Esophagus squamous epithelium (tissue), 5 donors: ENCODE results near the gene CRYBG1. TPM values are rescaled to one million over a fixed set of nuclear protein-coding genes. Genes with fewer than 3 reads are reported as not detected.

ENCODE experiments used
- DNase-seq: peaks from one replicate; lab custom pipeline; 2025; lab: John Stamatoyannopoulos, UW
- H3K27ac ChIP-seq, 4 donors: fragments of 200-600 bp; sonication (generic); one replicate each; pipeline ENCODE4 v1.5.1; 2016 to 2019; ENCODE audit warnings: mild to moderate bottlenecking in 1 of 4
- H3K27me3 ChIP-seq, 4 donors: fragments of 200-600 bp; sonication (generic); 1 replicate in 3 of 4; 2 replicates in 1 of 4; pipeline versions ENCODE4 v1.5.1 to v1.6.0; 2017 to 2021; ENCODE audit warnings: antibody characterized with exemption in 1 of 4
- H3K36me3 ChIP-seq, 3 donors: fragments of 200-600 bp; sonication (generic); one replicate each; pipeline ENCODE4 v1.5.1; 2016 to 2019
- H3K4me1 ChIP-seq, 3 donors: fragments of 200-600 bp; sonication (generic); one replicate each; pipeline ENCODE4 v1.5.1; 2017 to 2019
- H3K4me3 ChIP-seq, 4 donors: fragments of 200-600 bp; sonication (generic); 1 replicate in 3 of 4; 2 replicates in 1 of 4; pipeline ENCODE4 v1.5.1; 2016 to 2019; ENCODE audit warnings: mild to moderate bottlenecking in 2 of 4, moderate library complexity in 1 of 4
- H3K9me3 ChIP-seq, 3 donors: fragments of 200-600 bp; sonication (generic); one replicate each; pipeline ENCODE4 v1.5.1; 2016 to 2019
- POLR2A ChIP-seq, 4 donors: fragments of 450-650 bp; IDR thresholded peaks; one replicate each; pipeline ENCODE4 v1.6.1; 2017; ENCODE audit warnings: antibody characterized with exemption in 4 of 4, mild to moderate bottlenecking in 4 of 4, moderate library complexity in 3 of 4
- WGBS, 2 donors: methylation state at CpG; one replicate each; pipeline ENCODE4 v1.1.5; 2018; 5-methylcytosine and 5-hydroxymethylcytosine counted together
- intact Hi-C: fragments of 100-400 bp; cut with DNase I; formaldehyde crosslinking; loops from one replicate; pipeline ENCODE4 v1.15.0; 2022
- total RNA-seq, 4 donors: library from RNA; depleted of rRNA; stranded (reverse); fragments of >200 nt; gene quantifications; one replicate each; pipeline ENCODE4 v1.1.0, GENCODE V29; 2016
- TF ChIP-seq, protein P1 (sequence below), 6 experiments: fragments of 450-650 bp in 4 of 6; fragments of 200-600 bp in 2 of 6; sonication (generic) in 2 of 6; IDR thresholded peaks; one replicate each; pipeline ENCODE4 v1.5.1; 2016 to 2019; ENCODE audit warnings: antibody characterized with exemption in 6 of 6, mild to moderate bottlenecking in 4 of 6, moderate library complexity in 4 of 6
- donor health status: DM: yes; HTN: yes; CAD: no.

CRYBG1 gene
- total RNA-seq, 4 donors from 2014 or later, result 119 to 185 (median 153) TPM

DNA sequence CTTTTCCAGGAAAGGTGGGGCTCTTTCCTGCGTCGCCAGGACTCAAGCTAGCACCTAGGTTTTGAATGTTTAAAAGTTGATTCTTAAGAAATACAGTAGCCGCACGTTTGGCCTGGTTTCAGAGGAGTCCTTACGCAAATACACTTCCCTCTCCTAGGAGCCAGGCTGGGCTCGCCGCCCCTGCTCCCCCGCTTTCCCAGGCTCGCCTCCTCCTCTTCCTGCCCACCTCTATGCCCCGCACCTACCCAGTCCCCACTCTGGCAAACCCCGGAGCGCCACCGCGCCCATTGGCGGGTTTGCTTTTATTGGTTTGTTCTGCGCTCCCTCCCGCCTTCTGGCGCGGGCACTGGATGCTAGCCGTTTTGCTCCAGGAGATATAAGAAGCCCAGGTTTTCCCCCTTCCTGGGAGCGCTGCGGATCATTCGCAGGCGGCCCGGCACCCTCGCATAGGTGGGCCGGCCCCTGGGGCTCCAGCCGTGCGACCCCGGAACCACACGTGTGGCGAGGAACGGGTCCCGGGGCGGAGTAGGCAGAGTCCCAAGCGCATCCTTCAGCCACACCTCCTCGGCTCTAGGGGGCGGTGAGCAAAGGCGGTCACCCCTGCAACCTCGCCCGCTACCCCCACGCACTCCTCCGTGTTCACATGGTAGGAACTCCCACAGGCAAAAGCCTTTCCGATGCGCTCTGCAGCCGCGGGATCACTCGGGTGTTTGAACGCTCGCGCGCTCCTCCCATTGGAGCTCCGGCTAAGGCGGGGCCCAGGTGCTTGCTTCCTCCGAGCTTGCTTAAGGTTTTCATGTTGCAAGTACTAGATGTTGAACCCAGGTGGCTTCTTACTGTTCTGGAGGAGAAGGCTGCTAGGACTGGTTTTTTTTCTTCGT, 149.8 kb downstream of the CRYBG1 start:
- H3K4me1 ChIP-seq, result peaks cover 25 to 72% (median 31%) of the 10 kb centered on the region in 3 donors
- 0 to 2% methylated on average over 32 to 44 of the region's 56 CpGs for WGBS, 2 donors
- DNase-seq, result no peak
- no peaks in the 10 kb centered on the region for H3K9me3 ChIP-seq
- intact Hi-C loops, result no loop called here
- peaks cover 0 to 22% (median 0%) of the 10 kb centered on the region in 3 donors for H3K36me3 ChIP-seq
- H3K27me3 ChIP-seq, result peaks cover 0 to 43% (median 0%) of the 10 kb centered on the region in 4 donors
- peak overlapping the region; percentile 64 to 95 (median 94) for H3K27ac ChIP-seq
- TF ChIP-seq, protein P1, sequence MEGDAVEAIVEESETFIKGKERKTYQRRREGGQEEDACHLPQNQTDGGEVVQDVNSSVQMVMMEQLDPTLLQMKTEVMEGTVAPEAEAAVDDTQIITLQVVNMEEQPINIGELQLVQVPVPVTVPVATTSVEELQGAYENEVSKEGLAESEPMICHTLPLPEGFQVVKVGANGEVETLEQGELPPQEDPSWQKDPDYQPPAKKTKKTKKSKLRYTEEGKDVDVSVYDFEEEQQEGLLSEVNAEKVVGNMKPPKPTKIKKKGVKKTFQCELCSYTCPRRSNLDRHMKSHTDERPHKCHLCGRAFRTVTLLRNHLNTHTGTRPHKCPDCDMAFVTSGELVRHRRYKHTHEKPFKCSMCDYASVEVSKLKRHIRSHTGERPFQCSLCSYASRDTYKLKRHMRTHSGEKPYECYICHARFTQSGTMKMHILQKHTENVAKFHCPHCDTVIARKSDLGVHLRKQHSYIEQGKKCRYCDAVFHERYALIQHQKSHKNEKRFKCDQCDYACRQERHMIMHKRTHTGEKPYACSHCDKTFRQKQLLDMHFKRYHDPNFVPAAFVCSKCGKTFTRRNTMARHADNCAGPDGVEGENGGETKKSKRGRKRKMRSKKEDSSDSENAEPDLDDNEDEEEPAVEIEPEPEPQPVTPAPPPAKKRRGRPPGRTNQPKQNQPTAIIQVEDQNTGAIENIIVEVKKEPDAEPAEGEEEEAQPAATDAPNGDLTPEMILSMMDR (IDR thresholded peaks at IDR 0.05), result peak in 1 of 6 experiments; percentile 11
- peak in 2 of 4 donors; percentile 13 to 39 for TF ChIP-seq POLR2A (IDR thresholded peaks at IDR 0.05)
- peak overlapping the region; percentile 27 to 78 (median 72) for H3K4me3 ChIP-seq

DNA sequence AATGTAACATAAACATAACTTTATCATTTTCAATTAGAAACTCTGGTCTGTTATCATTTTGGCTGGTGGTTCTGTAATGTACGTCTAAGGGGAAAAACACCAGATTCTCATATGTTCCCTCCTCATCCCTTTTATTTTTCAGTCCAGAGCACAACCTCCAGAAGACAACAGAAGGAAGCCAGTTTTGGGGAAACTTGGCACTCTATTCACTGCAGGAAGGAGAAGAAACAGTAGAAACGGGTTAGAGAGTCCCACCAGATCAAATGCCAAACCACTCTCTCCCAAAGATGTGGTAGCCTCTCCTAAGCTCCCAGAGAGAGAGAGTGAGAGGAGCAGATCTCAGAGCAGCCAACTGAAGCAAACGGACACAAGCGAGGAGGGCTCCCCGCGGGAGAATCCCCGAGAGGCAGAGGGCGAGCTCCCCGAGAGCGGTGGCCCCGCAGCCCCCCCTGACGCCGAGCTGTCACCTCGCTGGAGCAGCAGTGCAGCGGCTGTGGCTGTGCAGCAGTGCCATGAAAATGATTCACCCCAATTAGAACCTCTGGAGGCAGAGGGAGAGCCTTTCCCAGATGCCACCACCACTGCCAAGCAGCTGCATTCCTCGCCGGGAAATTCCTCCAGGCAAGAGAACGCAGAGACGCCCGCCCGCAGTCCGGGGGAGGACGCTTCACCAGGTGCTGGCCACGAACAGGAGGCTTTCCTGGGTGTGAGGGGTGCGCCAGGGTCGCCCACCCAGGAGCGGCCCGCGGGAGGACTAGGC, 151.0 kb downstream of the CRYBG1 start:
- Histone ChIP-seq H3K27me3 (peaks cover 0 to 43% (median 0%) of the 10 kb centered on the region in 4 donors), H3K4me1 (peaks cover 25 to 83% (median 40%) of the 10 kb centered on the region in 3 donors), H3K27ac (peak overlapping the region; percentile 93 to 95 (median 94)), H3K36me3 (peaks cover 0 to 22% (median 0%) of the 10 kb centered on the region in 3 donors), H3K4me3 (peak overlapping the region; percentile 52 to 78 (median 72)), H3K9me3 (no peaks in the 10 kb centered on the region)
- no peak for TF ChIP-seq POLR2A (IDR thresholded peaks at IDR 0.05)
- TF ChIP-seq, protein P1 (IDR thresholded peaks at IDR 0.05), result no peak
- DNase-seq, result no peak
- intact Hi-C loops, result no loop called here
- WGBS, 2 donors, result 0 to 1% methylated on average over 6 to 14 of the region's 29 CpGs

DNA sequence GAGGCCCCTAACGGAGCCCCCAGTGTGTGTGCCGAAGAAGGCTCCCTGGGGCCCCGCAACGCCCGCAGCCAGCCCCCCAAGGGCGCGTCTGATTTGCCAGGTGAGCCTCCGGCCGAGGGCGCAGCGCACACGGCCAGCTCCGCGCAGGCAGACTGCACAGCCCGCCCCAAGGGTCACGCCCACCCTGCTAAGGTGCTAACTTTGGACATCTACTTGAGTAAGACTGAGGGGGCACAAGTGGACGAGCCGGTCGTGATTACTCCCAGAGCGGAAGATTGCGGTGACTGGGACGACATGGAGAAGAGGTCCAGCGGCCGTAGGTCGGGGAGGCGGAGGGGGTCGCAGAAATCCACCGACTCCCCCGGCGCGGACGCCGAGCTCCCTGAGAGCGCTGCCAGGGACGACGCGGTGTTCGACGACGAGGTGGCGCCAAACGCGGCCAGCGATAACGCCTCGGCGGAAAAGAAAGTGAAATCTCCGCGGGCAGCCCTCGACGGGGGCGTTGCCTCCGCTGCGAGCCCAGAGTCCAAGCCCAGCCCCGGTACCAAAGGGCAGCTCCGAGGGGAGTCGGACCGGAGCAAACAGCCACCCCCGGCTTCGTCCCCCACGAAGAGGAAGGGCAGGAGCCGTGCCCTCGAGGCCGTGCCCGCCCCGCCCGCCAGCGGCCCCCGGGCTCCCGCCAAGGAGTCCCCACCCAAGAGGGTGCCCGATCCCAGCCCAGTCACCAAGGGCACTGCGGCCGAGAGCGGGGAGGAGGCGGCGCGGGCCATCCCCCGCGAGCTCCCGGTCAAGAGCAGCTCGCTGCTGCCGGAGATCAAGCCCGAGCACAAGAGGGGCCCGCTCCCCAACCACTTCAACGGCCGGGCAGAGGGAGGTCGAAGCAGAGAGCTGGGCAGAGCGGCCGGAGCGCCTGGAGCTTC, 151.8 kb downstream of the CRYBG1 start:
- Histone ChIP-seq H3K27me3 (peaks cover 0 to 40% (median 0%) of the 10 kb centered on the region in 4 donors), H3K4me3 (peak overlapping the region; percentile 52 to 78 (median 72)), H3K9me3 (no peaks in the 10 kb centered on the region), H3K4me1 (peaks cover 25 to 86% (median 41%) of the 10 kb centered on the region in 3 donors), H3K36me3 (peaks cover 0 to 14% (median 0%) of the 10 kb centered on the region in 3 donors), H3K27ac (peak overlapping the region; percentile 93 to 95 (median 94))
- TF ChIP-seq, protein P1 (IDR thresholded peaks at IDR 0.05), result peak in 2 of 6 experiments; percentile 9 to 18
- TF ChIP-seq POLR2A (IDR thresholded peaks at IDR 0.05), result peak in 2 of 4 donors; percentile 29 to 46
- intact Hi-C loops, result no loop called here
- WGBS, 2 donors, result 16% methylated on average over 5 of the region's 90 CpGs; no CpG with 5 or more reads in 1 of the 2 donors
- no peak for DNase-seq

- intact Hi-C loops, result no loop called here
- peak overlapping the region; percentile 93 to 95 (median 94) for H3K27ac ChIP-seq
- 13 to 18% methylated on average over 9 to 16 of the region's 19 CpGs for WGBS, 2 donors
- H3K9me3 ChIP-seq, result no peaks in the 10 kb centered on the region
- no peak for DNase-seq
- peaks cover 25 to 92% (median 41%) of the 10 kb centered on the region in 3 donors for H3K4me1 ChIP-seq
- peak overlapping the region; percentile 52 to 78 (median 72) for H3K4me3 ChIP-seq
- peaks cover 0 to 32% (median 0%) of the 10 kb centered on the region in 4 donors for H3K27me3 ChIP-seq
- H3K36me3 ChIP-seq, result peaks cover 0 to 11% (median 0%) of the 10 kb centered on the region in 3 donors
- TF ChIP-seq POLR2A (IDR thresholded peaks at IDR 0.05), result no peak
- TF ChIP-seq, protein P1 (IDR thresholded peaks at IDR 0.05), result no peak
These were observed 152.6 kb downstream of the CRYBG1 start for GRCh38 chr6:106512968-106513574.
